Activated CD8-positive, alpha-beta memory T cell treated with anti-CD3 and anti-CD28 coated beads, Interleukin-2, amount 50 U/mL, for 1 hour (primary cell): ENCODE results near the gene GOLGA1.
"Not testable (repeated sequence)": the region's sequence is repeated elsewhere in the genome, so short reads cannot be mapped to it uniquely, and the experiment has no call there.

ENCODE experiments used
- DNase-seq: peaks from one replicate; pipeline ENCODE4 v3.0.0-alpha.2; 2020; ENCODE audit errors: extremely low read depth

GOLGA1 gene

GRCh38 chr9:124940894-124941678, at the start of gene GOLGA1:
Gene GOLGA1 (minus strand): TSS chr9:124941083. CDS start chr9:124938711, 2,372 bp downstream.
- DNase-seq: peak; percentile 76

GRCh38 chr9:124983698-124984097, 42.8 kb upstream of the GOLGA1 start:
- no peak for DNase-seq

GRCh38 chr9:124980431-124980830, 39.5 kb upstream of the GOLGA1 start:
- no peak for DNase-seq

GRCh38 chr9:124975131-124975530, 34.2 kb upstream of the GOLGA1 start:
- no peak for DNase-seq

- DNase-seq: no peak
Measured at GRCh38 chr9:124973807-124974206, 32.9 kb upstream of the GOLGA1 start.

- no peak for DNase-seq
Measured at GRCh38 chr9:124972241-124972770, 31.4 kb upstream of the GOLGA1 start.

GRCh38 chr9:124969401-124969800, 28.5 kb upstream of the GOLGA1 start:
- DNase-seq: no peak

- DNase-seq: no peak
Measured at GRCh38 chr9:124968238-124968637, 27.4 kb upstream of the GOLGA1 start.

- DNase-seq: not testable (repeated sequence)
Measured at GRCh38 chr9:124965775-124966568, 25.1 kb upstream of the GOLGA1 start.

- DNase-seq: no peak
Measured at GRCh38 chr9:124964604-124965003, 23.7 kb upstream of the GOLGA1 start.

- no peak for DNase-seq
Measured at GRCh38 chr9:124964056-124964455, 23.2 kb upstream of the GOLGA1 start.

- DNase-seq: no peak
Measured at GRCh38 chr9:124960409-124960752, 19.5 kb upstream of the GOLGA1 start.

- DNase-seq: not testable (repeated sequence)
Measured at GRCh38 chr9:124959671-124960408, 19.0 kb upstream of the GOLGA1 start.

GRCh38 chr9:124954255-124954654, 13.4 kb upstream of the GOLGA1 start:
- DNase-seq: no peak

- no peak for DNase-seq
Measured at GRCh38 chr9:124950050-124950718, 9.3 kb upstream of the GOLGA1 start.

- no peak for DNase-seq
Measured at GRCh38 chr9:124949387-124949786, 8.5 kb upstream of the GOLGA1 start.

- no peak for DNase-seq
Measured at GRCh38 chr9:124947727-124948391, 7.0 kb upstream of the GOLGA1 start.

- no peak for DNase-seq
Measured at GRCh38 chr9:124946167-124946566, 5.3 kb upstream of the GOLGA1 start.

- peak; percentile 28 for DNase-seq
Measured at GRCh38 chr9:124941679-124942561, 1.0 kb upstream of the GOLGA1 start.

GRCh38 chr9:124940521-124940893, 376 bp downstream of the GOLGA1 start:
- DNase-seq: no peak
